GM12891 (cell line): Measurements from ENCODE around the gene KIF16B.

Source experiments
- POLR2A ChIP-seq: IDR thresholded peaks from 2 replicates; pipeline ENCODE4 v1.6.1; 2011; ENCODE audit warnings: low read depth, low read length, control low read depth
- POLR2AphosphoS5 ChIP-seq: IDR thresholded peaks from 2 replicates; pipeline ENCODE4 v1.6.1; 2011; ENCODE audit warnings: low read depth, low read length, control low read depth
- TAF1 ChIP-seq: IDR thresholded peaks from 2 replicates; pipeline ENCODE4 v1.6.1; 2011; ENCODE audit warnings: low read depth, low read length, control low read depth

GRCh38 chr20:16408981-16409380 is 164.3 kb downstream of the KIF16B start:
- TF ChIP-seq POLR2A (no peak), POLR2AphosphoS5 (no peak), TAF1 (no peak)
